SU-DHL-6 (cell line): Measurements from ENCODE around the gene ADGRB3.

Source experiments
- EZH2phosphoT487 ChIP-seq: fragments of 200-600 bp; sonication (generic), shearing (Covaris generic); conservative IDR thresholded peaks from 2 replicates; pipeline ENCODE4 v1.6.1; 2018; ENCODE audit warnings: mild to moderate bottlenecking, antibody characterized with exemption, low read length, moderate library complexity, mixed read lengths
- TF ChIP-seq, protein P1 (sequence below): fragments of 200-600 bp; sonication (generic); IDR thresholded peaks from one replicate; pipeline ENCODE4 v1.5.1; 2017; ENCODE audit warnings: antibody characterized with exemption, mild to moderate bottlenecking, low read length, moderate library complexity; ENCODE audit not compliant: insufficient read depth, poor library complexity, severe bottlenecking

- TF ChIP-seq, protein P1, sequence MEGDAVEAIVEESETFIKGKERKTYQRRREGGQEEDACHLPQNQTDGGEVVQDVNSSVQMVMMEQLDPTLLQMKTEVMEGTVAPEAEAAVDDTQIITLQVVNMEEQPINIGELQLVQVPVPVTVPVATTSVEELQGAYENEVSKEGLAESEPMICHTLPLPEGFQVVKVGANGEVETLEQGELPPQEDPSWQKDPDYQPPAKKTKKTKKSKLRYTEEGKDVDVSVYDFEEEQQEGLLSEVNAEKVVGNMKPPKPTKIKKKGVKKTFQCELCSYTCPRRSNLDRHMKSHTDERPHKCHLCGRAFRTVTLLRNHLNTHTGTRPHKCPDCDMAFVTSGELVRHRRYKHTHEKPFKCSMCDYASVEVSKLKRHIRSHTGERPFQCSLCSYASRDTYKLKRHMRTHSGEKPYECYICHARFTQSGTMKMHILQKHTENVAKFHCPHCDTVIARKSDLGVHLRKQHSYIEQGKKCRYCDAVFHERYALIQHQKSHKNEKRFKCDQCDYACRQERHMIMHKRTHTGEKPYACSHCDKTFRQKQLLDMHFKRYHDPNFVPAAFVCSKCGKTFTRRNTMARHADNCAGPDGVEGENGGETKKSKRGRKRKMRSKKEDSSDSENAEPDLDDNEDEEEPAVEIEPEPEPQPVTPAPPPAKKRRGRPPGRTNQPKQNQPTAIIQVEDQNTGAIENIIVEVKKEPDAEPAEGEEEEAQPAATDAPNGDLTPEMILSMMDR = no peak
- no peak for TF ChIP-seq EZH2phosphoT487
Measured at GRCh38 chr6:68680264-68680663, 45.2 kb downstream of the ADGRB3 start.
